ENCODE measurements around the gene KCNB1.

DNA sequence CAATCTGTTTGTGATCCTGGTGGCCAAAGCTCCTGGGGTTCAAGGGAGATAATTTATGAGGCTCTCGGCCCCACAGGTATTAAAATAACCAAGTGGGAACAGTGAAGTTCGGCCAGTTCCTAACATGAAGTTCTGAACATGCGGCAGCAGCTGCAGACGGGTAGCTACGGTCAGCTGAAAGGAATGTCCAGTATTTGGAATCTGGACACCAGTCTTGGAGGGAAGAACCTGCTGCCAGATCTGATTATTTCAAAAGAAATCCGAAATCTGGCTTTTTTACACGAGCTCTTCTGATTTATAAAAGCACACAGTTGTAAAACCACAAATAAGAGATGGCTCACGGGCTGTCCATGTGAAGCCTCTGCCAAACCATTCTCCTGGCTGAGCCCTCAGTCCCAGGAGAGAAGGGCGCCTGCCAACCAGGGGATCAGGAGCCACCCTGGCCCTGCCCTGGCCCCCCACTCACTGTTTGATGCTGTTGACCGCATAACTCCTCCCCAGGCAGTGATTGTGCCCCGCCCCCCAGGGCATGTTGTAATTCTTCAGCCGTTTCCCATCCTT lies 28.2 kb upstream of the KCNB1 start:
- no peak for TF ChIP-seq POLR2AphosphoS5 (IDR thresholded peaks at IDR 0.05)
- TF ChIP-seq, protein P1, sequence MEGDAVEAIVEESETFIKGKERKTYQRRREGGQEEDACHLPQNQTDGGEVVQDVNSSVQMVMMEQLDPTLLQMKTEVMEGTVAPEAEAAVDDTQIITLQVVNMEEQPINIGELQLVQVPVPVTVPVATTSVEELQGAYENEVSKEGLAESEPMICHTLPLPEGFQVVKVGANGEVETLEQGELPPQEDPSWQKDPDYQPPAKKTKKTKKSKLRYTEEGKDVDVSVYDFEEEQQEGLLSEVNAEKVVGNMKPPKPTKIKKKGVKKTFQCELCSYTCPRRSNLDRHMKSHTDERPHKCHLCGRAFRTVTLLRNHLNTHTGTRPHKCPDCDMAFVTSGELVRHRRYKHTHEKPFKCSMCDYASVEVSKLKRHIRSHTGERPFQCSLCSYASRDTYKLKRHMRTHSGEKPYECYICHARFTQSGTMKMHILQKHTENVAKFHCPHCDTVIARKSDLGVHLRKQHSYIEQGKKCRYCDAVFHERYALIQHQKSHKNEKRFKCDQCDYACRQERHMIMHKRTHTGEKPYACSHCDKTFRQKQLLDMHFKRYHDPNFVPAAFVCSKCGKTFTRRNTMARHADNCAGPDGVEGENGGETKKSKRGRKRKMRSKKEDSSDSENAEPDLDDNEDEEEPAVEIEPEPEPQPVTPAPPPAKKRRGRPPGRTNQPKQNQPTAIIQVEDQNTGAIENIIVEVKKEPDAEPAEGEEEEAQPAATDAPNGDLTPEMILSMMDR (IDR thresholded peaks at IDR 0.05; ENCODE audit: poor library complexity, severe bottlenecking), result no peak
